IPS-15b (cell line): ENCODE measurements around the gene SOX14.
A peak's percentile ranks its signal among the peaks of the same experiment; 100 is the strongest.

Experiments
- H3K27me3 ChIP-seq: one replicate; pipeline ENCODE4 v1.6.1; 2013; ENCODE audit warnings: low read length; ENCODE audit not compliant: control insufficient read depth, insufficient read depth
- H3K36me3 ChIP-seq: one replicate; pipeline ENCODE4 v1.6.1; 2013; ENCODE audit warnings: low read length; ENCODE audit not compliant: control insufficient read depth, insufficient read depth
- H3K4me1 ChIP-seq: one replicate; pipeline ENCODE4 v1.6.1; 2013; ENCODE audit warnings: mild to moderate bottlenecking, low read length; ENCODE audit not compliant: control insufficient read depth, insufficient read depth
- H3K4me3 ChIP-seq: one replicate; pipeline ENCODE4 v1.5.1; 2013; ENCODE audit warnings: low read depth, low read length
- H3K9ac ChIP-seq: one replicate; pipeline ENCODE4 v1.6.1; 2013; ENCODE audit warnings: low read depth, mild to moderate bottlenecking, low read length
- H3K9me3 ChIP-seq: one replicate; pipeline ENCODE4 v1.6.1; 2013; ENCODE audit warnings: mild to moderate bottlenecking, low read length; ENCODE audit not compliant: control insufficient read depth, insufficient read depth

The SOX14 gene

GRCh38 chr3:137764001-137764433 is at the start of gene SOX14:
TSS of gene SOX14 (plus strand) at chr3:137764315. CDS start at chr3:137764785, 470 bp downstream.
- peaks cover 95% of the 10 kb centered on the region for H3K27me3 ChIP-seq
- peak within 1 kb of the TSS; percentile 37 for H3K4me3 ChIP-seq
- no peak within 1 kb of the TSS for H3K9ac ChIP-seq
- H3K4me1 ChIP-seq = peaks cover 24% of the 10 kb centered on the region
- H3K9me3 ChIP-seq = no peaks in the 10 kb centered on the region
- H3K36me3 ChIP-seq = no peaks in the 10 kb centered on the region

- H3K27me3 ChIP-seq = no peaks in the 10 kb centered on the region
- no peak overlapping the region for H3K4me3 ChIP-seq
- H3K9me3 ChIP-seq = no peaks in the 10 kb centered on the region
- H3K9ac ChIP-seq = no peak overlapping the region
- H3K4me1 ChIP-seq = no peaks in the 10 kb centered on the region
- no peaks in the 10 kb centered on the region for H3K36me3 ChIP-seq
Observed at GRCh38 chr3:137714551-137714950, 49.6 kb upstream of the SOX14 start.

DNA sequence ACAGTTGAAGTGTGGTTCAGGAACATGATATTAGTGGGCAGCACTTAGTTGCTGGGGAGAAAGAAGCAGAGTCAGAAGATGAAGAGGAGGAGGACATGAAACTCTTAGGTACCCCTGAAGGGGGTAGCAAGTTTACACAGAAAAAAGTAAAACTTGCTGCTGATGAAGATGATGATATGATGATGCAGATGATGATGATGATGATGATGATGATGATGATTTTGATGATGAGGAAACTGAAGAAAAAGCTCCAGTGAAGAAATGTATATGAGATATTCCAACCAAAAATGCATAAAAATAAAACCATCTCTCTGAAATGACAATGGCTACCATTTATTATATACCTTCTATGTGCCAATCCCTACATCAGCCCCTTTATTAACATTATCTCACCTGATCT is 39.9 kb upstream of the SOX14 start:
- Histone ChIP-seq H3K36me3 (no peaks in the 10 kb centered on the region), H3K4me3 (no peak overlapping the region), H3K9ac (no peak overlapping the region), H3K9me3 (no peaks in the 10 kb centered on the region), H3K4me1 (no peaks in the 10 kb centered on the region), H3K27me3 (peaks cover 27% of the 10 kb centered on the region)

GRCh38 chr3:137737208-137737607 is 26.9 kb upstream of the SOX14 start:
- Histone ChIP-seq H3K9me3 (no peaks in the 10 kb centered on the region), H3K36me3 (no peaks in the 10 kb centered on the region), H3K4me1 (no peaks in the 10 kb centered on the region), H3K4me3 (no peak overlapping the region), H3K9ac (no peak overlapping the region), H3K27me3 (no peaks in the 10 kb centered on the region)

DNA sequence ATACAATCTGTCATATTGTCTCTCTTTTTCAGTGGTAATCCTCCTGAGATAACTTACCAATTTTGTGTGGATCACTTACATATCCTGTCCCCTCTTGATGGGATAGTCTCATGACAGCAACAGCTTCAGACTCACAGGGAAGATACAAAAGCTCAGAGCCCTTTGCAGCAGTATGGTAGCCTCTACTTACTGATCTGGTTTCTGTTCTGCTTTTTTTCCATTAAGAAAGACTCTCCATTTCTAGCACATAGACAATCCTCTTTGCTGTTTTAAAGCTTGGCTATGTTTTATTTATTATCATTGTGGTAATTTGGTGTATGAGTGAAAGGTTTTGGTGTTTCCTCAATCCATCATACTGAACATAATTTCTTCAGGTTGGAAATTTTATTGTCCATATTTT is 25.4 kb upstream of the SOX14 start:
- Histone ChIP-seq H3K27me3 (peaks cover 4% of the 10 kb centered on the region), H3K9me3 (no peaks in the 10 kb centered on the region), H3K4me3 (no peak overlapping the region), H3K9ac (no peak overlapping the region), H3K4me1 (no peaks in the 10 kb centered on the region), H3K36me3 (no peaks in the 10 kb centered on the region)

- no peak overlapping the region for H3K9ac ChIP-seq
- H3K9me3 ChIP-seq = no peaks in the 10 kb centered on the region
- H3K27me3 ChIP-seq = peaks cover 30% of the 10 kb centered on the region
- H3K36me3 ChIP-seq = no peaks in the 10 kb centered on the region
- H3K4me3 ChIP-seq = no peak overlapping the region
- H3K4me1 ChIP-seq = no peaks in the 10 kb centered on the region
Observed at GRCh38 chr3:137743608-137744007, 20.5 kb upstream of the SOX14 start.

- Histone ChIP-seq H3K9ac (no peak overlapping the region), H3K27me3 (peaks cover 44% of the 10 kb centered on the region), H3K9me3 (no peaks in the 10 kb centered on the region), H3K4me1 (no peaks in the 10 kb centered on the region), H3K36me3 (no peaks in the 10 kb centered on the region), H3K4me3 (no peak overlapping the region)
Observed at GRCh38 chr3:137746808-137747207, 17.3 kb upstream of the SOX14 start.

DNA sequence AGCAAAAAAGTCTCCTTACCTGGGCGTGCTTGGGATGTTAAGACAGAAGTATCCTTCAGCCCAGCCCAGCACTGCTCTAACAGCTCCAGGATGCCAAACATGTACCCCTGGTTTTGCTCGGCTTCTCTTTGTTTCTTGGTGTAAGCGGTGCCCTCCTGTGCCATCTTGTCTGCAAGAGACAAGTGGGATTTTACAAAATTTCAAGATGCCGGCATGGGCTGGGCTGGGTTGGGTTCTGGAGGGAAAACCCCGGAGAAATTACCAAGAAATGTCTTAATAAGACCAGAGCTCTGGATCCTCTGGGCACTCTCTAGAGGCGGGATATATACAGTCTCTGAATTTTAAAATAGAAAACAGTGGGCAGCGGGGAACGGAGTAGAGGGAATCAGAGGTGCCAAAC is 4.6 kb upstream of the SOX14 start:
- H3K27me3 ChIP-seq = peaks cover 71% of the 10 kb centered on the region
- H3K4me3 ChIP-seq = no peak overlapping the region
- no peaks in the 10 kb centered on the region for H3K36me3 ChIP-seq
- H3K9me3 ChIP-seq = no peaks in the 10 kb centered on the region
- H3K9ac ChIP-seq = no peak overlapping the region
- peaks cover 9% of the 10 kb centered on the region for H3K4me1 ChIP-seq

GRCh38 chr3:137760341-137761098 is 3.6 kb upstream of the SOX14 start:
- H3K36me3 ChIP-seq = no peaks in the 10 kb centered on the region
- H3K4me3 ChIP-seq = peak overlapping the region; percentile 30
- H3K9ac ChIP-seq = no peak overlapping the region
- H3K27me3 ChIP-seq = peaks cover 81% of the 10 kb centered on the region
- no peaks in the 10 kb centered on the region for H3K9me3 ChIP-seq
- peaks cover 11% of the 10 kb centered on the region for H3K4me1 ChIP-seq

- H3K9me3 ChIP-seq = no peaks in the 10 kb centered on the region
- no peaks in the 10 kb centered on the region for H3K36me3 ChIP-seq
- no peak overlapping the region for H3K9ac ChIP-seq
- H3K4me1 ChIP-seq = peaks cover 13% of the 10 kb centered on the region
- H3K4me3 ChIP-seq = peak overlapping the region; percentile 30
- H3K27me3 ChIP-seq = peaks cover 87% of the 10 kb centered on the region
Observed at GRCh38 chr3:137761099-137761562, 3.0 kb upstream of the SOX14 start.

DNA sequence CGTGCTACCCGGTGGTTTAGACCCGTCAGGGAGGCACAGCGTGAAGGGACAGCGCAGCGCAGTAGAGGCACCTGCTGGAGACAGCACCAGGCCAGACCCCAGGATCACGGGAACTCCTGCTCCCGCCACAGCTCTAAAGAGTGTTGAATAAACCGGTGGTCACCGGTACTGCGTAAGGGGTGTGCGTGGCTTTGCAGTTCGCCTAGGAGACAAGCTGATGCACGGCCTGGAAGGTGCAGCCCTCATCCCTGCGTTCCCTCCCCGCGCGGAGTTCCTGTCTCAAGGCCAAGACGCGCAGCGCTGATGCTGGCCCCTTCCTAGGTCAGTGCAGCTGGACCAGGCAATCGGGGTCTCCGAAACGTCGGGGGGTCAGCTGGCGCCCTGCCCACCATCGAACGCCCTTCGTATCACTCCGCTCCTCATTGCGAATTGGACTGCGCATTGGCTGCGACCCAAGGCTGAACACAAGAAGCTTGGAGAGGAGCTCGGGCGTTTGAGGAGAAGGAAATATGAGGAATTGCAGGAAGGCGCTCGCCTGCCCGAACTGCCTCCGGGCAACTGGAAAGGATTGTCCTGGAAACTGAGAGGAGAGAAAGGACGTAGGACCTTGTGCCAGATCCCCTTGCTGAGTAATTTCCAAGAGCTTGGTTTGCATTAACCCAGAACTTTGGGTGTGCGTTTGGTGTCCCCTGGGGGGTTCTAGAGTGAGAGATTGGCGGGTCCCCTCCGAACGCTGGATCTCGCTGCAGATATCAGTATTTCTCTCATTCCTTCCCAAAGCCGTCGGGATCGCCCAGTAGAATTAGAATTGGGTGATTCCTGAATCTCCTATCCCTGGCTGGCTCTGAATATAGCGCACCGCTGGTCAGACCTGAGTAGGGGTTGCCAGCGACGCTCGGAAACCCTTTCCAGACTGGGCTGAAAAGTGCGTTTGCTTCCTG is 2.3 kb upstream of the SOX14 start:
- H3K9me3 ChIP-seq = no peaks in the 10 kb centered on the region
- no peak overlapping the region for H3K9ac ChIP-seq
- peaks cover 94% of the 10 kb centered on the region for H3K27me3 ChIP-seq
- H3K4me1 ChIP-seq = peaks cover 17% of the 10 kb centered on the region
- no peaks in the 10 kb centered on the region for H3K36me3 ChIP-seq
- H3K4me3 ChIP-seq = peak overlapping the region; percentile 30
